Cortex of kidney (tissue), 1 donor: ENCODE measurements around the gene SLC17A2.

ENCODE experiments used
- DNase-seq: peaks from one replicate; lab custom pipeline; 2025; lab: John Stamatoyannopoulos, UW

SLC17A2 gene

DNA sequence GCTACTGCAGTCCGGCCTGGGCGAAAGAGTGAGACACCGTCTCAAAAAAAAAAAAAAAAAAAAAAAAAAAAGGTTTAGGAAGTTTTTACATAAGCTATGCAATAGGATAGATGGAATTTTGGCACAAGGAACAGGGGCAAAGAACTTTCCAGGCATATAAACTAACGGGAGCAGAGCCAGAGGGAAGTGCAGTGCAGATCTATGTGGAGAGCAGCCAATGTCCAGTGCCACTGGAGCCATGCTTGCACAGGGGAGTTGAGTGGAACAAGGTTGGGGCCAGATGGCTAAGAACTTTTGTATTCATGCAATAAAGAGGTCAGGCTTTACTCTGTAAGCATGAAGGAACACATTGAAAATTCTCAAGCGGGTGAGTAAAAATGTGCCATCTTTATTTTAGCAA, 10.8 kb downstream of the SLC17A2 start:
- no peak for DNase-seq

DNA sequence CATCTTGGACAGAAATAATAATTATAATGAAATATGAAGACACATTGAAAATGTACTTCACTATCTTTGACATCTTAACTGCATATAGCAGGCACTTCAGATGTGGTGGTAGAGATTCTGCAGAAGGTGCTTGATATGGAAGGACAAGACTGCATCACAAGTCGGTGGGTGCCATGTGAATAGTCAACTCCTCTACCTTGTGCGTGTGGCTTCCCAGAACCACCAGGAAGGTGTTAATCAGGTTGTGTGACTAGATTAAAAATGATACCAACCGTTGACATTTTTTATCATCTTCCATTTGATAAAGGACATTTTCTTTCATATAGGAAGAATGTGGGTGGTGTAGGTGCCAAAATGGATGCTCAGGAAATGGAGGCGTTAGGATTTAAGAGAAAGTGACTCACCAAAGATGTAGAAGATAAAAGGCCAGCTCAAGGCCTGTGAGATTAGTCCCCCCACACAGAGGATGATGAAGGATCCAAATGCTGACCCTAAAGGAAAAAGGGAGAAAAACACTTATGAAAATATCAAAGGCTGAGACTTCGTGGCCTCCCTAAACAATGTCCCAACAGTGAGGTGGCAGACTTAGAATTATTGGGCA, 12.3 kb downstream of the SLC17A2 start:
- no peak for DNase-seq

DNA sequence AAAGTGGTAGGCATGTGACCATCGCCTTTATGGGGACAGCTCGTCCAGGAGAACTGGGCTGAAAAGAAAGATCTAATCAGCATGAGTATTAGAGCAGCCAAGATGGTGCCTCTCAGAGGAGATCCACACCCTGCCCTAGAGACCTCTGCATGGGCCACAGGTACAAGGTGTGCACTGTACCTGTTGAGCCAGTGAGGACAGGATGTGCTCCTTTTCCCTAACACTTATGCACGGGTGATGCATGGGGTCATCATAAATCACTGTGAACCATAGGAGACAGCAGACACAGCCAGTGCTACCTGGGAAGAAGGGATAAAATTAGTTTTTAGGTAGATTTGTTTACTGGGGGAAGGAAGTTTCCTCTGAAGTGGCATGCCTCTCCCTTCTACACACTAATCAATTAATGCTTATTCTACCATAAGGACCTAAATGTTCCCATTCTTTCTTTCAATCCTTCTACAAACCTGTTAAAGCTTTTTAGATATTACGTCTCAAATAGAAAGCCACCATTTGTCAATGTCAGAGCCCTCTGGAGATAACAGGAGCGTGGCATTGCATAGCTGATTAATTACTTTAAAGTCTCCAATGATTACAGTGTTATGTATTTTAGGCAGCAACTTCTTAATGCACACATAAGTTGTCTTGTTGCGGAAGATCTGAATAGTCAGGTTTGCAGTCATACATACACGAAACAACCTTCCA, 13.6 kb downstream of the SLC17A2 start:
- DNase-seq, result no peak

DNA sequence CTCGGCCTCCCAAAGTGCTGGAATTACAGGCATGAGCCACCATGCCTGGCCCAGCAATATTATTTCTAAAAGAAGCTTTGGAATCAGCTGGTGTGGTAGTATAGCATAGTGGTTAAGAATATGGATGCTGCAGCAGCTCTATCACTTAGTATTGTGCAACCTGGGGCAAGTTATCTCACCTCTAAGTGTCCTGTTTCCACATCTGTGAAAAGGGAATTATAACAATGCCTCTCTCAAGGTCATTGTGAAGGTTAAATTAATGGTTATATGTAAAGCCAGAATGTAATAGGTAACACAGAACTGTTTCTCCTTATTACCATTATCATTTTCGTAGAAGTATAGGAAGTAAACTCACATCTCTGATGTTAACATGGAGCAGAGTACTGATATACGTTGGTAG, 14.2 kb downstream of the SLC17A2 start:
- no peak for DNase-seq

DNA sequence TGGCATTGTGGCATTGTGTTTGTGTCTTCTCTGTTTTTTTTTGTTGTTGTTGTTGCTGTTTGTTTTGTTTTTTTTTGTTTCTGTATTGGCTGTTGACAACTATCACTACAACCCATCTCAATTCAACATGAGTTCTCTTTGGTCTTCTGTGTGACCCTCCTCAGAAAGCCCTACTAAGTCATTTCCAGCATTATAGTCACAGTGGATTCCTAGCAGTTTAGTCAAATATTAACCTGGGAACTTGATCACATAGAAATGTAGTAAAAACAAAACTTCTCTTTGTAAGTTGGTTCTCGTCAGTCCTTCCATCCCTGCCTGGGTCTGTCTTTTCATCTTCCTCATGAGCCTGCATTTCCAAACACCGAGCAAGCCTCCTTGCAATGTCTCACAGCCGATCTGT, 16.8 kb downstream of the SLC17A2 start:
- no peak for DNase-seq

DNA sequence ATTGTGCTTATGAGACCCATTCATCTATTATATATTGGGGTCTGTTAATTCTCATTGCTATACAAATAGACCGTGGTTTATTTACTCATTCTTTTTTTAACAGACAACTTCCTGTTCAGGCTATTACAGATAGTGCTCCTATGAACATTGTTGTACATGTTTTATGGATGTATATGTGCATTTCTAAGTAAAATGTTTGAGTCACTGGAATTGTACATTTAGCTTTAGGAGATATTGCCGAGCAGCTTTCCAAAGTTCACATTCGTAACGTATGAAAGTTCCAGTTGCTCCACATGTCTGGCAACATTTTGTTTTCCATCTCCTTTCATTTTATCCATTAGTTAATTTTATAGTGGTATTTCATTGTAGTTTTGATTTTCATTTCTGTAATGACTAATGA, 19.1 kb downstream of the SLC17A2 start:
- DNase-seq, result no peak

DNA sequence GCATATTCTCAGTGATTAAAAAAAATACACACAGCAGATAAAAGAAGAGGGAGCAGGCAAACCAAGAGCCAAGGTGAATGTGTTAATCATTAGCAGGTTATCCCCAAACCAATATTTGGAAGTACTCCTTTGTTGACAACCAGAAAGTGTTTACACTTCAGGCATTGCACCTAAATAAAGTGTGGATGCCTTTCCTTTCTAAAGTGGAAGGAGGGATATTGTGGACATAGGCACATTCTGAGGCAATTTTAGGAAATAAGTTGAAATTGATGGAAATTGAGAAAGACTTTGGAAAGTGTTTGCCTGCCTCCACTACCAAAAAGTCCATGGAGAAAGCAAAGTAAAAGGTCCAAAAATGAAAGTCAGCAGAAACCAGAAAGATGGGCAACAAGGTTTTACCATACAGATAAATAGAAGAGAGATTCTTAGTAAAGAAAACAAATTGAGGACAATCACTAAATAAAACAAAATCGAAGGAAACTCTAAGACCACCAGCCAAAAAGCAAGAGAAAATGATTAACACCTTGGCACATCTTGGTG, 22.9 kb downstream of the SLC17A2 start:
- no peak for DNase-seq

DNA sequence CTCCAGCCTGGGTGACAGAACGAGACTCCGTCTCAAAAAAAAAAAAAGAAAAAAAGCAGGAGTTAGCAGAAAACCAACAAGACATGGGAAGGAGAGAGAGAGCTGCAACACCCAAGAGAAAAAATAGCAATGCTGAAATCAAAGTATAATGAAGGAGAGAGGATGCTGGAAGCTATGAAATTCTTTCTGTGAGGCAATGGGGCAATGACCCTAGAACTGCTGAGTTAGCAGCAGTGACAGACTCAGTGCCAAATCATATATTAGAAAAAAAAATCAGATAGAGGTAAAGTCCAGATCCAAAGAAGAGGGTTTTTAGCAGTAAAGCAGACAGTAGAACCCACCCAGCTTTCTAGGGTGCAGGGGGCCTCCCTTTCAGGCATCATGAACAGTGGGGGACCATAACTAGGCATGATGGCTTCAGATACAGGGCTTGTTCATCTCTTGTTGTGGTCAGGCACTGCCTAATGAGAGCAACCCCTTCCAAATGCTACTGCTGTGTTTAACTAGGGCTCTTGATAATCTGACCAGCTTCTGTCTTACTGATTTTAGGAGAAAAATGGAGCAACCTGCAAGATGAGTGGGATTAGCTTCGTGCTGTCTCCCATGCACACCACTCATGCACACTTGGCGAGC, 26.9 kb downstream of the SLC17A2 start:
- DNase-seq, result no peak

DNA sequence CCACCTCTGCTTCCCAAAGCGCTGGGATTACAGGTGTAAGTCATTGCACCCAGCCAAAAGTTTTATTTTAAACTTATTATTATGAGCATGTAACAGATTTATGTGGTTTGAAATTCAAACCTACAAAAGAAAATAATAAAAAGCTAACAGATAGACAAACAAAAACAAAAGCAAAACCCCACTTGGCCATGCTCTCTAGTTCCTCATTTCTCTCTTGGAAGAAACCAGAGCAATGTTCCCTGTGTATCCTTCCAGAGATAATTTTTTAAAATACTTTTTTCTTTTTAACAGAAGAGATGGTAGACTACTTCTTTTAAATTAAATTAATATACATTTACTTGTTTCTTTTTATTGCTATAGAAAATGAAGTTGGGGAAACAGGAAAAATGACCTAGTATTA, 28.4 kb downstream of the SLC17A2 start:
- DNase-seq, result no peak

DNA sequence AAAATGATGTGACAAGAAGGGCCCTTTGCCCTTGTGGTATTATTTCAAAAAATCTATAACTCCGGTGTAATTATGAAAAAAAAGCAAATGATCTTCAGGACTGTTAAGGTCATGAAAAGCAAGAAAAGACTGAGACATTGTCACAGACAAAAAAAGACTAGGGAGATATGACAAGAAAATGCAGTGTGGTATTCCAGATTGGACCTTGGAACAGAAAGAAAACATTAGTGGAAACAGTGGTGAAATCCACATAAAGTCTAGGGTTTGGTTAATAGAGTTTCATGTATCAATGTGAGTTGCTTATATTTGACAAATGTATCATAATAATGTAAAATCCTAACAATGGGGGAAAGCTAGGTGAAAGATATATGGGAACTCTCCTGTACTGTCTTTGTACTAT, 29.6 kb downstream of the SLC17A2 start:
- no peak for DNase-seq

DNA sequence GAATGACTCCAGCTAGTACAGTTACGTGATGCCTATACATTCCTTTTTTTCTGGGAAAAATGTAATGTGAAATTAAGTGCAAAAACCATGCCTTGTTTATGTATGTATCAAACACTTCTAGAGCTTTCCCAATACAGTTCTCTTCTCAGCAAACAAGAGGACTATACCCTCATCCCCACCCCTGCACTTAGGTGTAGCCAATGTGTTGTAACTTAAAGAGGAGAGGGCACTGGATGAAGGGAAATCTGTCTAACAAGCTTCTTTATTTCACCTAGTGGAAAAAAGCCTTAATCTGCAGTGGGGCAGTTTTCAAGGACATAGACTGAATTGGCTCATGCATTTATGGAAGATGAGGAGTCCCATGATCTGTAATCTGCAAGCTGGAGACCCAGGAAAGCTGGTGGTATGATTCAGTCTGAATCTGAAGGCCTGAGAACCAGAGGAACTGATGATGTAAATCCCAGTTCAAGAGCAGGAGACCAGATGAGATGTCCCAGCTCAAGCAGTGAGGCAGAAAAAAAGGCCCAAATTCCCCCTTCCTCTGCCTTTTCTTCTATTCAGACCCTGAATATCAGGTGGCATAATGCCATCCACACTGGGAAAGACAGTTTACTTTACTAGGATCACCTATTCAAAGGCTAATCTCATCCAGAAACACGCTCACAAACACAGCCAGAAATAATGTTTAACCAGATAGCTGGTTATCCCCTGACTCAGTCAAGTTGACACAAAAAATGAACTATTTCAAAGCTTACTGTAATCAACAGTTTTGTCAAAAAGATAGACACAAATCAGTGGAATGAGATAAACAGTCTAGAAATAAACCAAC, 30.7 kb downstream of the SLC17A2 start:
- DNase-seq, result no peak

DNA sequence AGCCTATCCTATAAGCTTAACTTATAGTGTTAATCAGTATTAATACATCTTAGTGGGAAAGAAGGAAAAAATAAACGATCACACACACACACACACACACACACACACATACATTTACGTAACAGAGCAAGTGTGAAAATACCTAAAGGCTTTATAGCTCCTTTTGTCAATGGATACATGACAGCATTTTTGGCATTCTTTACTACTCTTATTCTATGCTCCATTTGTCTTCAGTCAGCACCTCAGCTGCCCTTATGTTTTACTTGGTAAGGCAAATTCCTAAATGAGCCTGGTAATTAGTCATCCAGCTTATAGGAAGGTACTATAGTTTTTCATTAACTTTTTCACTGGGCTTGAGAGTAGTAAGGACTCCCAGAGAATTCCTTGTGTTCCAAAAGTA, 31.4 kb downstream of the SLC17A2 start:
- no peak for DNase-seq

DNA sequence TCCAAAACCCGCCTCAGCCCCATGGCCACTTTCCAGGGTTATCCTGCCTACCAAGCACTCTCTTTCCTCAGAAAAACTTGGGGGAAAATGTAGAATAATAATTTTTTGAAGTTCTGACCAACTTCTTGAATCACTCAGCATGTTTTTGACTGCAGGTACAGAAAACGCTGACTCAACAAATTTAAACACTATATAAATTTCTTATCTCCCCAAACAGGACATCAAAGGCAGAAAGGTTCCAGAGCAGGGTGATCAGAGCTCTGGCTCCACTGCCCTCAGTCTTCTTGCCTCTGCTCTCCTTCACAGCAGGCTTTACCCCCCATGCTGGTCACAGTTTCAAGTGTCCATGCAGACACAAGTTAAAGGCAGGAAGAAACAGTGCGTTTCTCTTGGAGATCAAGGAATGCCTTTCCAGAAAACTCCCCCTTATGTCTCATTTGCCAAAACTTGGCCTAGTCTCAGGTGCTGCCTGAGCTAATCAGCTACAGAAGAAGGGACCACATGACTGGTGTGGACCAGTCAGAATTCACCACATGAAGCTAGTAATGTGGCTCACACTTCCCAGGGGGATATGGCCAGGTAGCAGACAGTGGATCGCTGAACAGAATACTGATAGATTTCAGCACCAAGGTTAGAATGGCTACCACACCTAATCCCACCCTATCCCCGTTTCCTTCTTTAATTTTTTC, 32.1 kb downstream of the SLC17A2 start:
- DNase-seq, result no peak

DNA sequence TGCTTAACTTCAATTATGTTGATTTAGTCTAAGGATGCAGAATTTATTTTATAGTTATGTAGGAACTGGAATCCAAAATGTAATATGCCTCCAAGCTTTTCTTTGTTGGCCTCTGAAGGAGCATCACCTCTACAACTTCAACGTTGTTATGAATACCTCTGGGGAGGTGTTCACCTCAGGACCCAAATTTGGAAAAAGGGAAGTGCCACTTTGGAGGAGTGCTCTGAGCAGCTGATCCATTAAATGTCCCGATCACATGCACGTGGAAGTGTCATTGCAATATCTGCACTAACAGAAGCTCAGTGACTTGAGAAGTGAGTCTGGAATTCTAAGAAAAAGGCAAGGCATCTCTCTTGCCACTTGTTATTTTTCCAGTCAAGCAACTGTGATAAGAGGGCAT, 34.2 kb downstream of the SLC17A2 start:
- DNase-seq, result no peak

DNA sequence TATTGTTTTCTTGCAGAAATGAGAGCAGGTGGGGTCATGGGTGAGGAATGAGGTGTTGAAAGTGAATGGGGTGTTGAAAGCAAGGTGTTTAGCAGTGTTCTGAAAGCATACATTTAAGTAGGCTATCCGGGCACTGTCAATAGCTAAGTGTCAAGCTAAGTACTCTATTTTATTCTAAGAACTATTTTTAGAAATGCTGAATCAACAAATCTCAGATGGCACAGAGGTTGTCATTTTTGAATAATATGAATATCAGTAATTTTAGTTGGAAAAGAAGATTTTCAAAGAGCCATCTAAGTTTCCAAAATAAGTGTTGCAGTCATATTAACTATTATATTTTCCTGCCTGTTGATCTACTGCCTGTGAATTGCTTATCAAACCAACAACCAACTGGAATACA, 34.7 kb downstream of the SLC17A2 start:
- DNase-seq, result no peak

DNA sequence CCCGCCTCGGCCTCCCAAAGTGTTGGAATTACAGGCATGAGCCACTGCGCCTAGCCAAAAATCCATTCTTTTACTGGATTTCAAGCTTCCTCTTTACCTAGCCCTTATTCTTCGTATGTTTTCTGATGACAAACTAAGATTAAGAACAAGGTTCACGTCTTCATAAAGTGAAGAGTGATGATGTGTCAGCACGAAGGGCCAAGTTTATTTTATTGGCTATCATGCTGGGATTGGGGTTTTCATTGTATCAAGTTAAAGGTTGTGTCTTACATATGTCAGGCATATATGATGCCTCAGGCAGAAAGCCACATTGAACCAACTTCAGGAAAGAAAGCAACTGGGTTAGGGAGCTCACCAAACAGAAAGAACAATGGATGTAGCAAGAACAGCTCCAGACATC, 36.7 kb downstream of the SLC17A2 start:
- DNase-seq, result no peak

DNA sequence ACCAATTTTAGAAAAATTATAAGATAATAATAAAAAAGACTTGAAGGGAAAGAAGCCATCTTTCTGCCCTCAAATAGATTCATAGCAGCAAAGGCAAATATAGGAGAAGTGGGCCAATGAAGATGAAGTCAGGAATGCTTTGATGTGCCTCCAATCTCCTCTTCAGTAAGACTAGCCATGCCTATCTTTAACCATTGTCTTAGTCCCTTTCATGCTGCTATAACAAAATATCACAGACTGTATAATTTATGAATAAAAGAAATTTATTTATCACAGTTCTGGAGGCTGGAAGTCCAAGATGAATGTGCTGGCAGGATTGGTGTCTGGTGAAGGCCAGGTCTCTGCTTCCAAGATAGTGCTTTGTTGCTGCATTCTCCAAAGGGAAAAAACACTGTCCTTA, 37.6 kb downstream of the SLC17A2 start:
- no peak for DNase-seq

DNA sequence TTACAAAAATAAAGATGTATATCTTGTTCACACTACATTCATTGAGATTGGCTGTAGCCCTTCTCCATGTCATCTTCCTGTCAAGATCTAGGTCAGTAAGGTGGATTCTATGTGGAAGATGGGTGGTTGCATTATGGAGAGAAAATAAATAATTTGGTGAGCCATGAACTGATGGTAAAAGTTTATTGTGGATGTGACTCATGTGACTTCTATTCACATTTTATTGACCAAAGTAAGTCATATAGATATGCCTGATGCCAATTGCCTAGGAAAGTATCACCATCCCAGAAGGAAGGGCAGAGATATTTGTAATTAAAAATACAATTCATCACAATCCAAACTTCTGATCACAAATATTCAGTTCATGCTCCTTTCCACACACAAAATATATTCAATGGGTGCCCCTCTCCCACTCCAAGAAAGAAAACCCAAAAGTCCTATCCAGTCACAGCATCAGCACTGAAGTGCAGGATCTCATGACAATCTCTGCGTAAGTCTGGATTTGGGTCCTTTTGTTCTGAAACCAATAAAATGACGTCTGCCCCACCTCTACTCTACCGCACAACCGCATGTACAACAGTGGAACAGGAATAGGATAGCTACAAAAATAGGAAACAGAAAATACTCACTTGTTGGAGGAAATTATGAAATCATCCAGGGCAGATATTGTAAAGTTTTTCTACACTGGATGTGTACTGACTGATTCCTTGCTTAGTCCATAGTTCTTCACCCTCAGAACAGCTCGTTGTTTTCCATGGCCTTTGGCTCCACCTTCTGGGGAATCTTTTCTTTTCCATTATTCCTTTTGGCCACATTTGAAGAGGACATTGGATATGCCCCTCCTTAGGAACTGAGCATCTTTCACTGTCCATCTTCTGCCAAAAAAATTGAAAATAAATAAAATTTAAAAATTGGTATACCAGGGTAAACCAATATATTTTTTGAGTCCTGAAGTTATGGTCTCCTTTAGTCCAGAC, 40.3 kb downstream of the SLC17A2 start:
- DNase-seq, result no peak

DNA sequence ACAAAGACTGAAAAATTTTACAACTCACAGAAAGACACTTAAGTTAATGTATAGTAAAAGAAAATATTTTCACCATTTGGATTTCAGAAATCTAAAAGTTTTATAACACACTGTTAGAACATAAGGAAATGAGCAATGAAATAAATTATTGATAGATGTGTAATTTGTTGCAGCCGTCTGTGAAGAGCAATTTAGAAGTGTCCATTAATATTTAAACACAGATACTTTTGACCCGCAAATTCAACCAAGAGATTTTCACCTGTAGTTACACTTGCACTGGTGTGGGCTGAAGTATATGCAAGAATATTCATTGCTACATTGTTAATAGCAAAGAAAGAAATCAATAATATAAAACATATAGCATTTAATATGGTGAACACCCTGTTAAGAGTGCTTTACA, 41.9 kb downstream of the SLC17A2 start:
- DNase-seq, result no peak

DNA sequence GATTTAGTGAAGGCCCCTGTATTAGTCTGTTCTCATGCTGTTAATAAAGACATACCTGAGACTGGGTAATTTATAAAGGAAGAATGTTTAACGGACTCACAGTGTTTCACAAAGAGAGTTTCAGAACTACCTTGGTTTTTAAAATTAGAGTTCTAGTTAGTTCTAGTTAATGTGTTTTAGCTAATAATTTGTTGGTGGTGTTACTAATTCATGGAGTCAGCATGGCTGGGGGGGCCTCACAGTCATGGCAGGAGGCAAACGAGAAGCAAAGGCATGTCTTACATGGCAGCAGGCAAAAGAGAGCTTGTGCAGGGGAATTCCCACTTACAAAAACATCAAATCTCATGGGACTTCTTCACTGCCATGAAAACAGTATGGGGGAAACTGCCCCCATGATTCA, 44.4 kb downstream of the SLC17A2 start:
- DNase-seq, result no peak

DNA sequence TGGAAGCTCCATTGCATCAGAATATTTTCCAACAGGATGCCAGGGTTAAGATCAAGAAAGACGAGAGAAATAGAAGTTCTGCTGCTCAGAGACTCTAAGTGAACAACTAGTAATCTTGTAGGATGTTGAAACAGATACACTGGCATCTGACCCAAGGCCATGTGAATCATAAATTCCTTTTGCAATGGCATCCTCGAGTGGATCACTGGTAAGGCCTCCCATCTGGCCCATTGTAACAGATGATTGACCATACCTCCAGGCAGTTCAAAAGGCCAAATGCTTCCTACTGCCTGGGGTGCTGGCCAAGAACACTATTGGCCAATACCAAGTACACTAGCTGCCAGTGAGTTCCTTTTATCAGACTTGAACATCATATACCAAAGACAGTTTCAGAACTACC, 46.5 kb downstream of the SLC17A2 start:
- no peak for DNase-seq
